GM23338 (cell line): ENCODE data around the gene WDR5B. TPM values are rescaled to one million over a fixed set of nuclear protein-coding genes. Genes with fewer than 3 reads are reported as not detected.
A peak's percentile ranks its signal among the peaks of the same experiment; 100 is the strongest.

Experiments
- ATAC-seq: fragments of 200-7000 bp; cut with Tn5 transposase; 3 replicates; pipeline ENCODE4 v1.9.1; 2020
- DNase-seq: peaks from one replicate; pipeline ENCODE4 v3.0.0-alpha.2; 2015; ENCODE audit warnings: low spot score
- H2AFZ ChIP-seq: fragments of 200-600 bp; sonication (generic); 2 replicates; pipeline ENCODE4 v1.8.0; 2016; ENCODE audit warnings: antibody characterized with exemption, mild to moderate bottlenecking, moderate library complexity
- H3F3A ChIP-seq: fragments of 200-600 bp; sonication (generic); replicated peaks from 2 replicates; pipeline ENCODE4 v1.8.0; 2017; ENCODE audit warnings: antibody characterized with exemption, mixed run types, low read depth
- H3K27ac ChIP-seq: fragments of 200-600 bp; sonication (generic); 2 replicates; pipeline ENCODE4 v1.6.1; 2016; ENCODE audit warnings: low read depth
- H3K27me3 ChIP-seq: fragments of 200-600 bp; sonication (generic); 2 replicates; pipeline ENCODE4 v1.8.0; 2016; ENCODE audit warnings: mild to moderate bottlenecking, mixed run types, moderate library complexity; ENCODE audit not compliant: insufficient read depth
- H3K36me3 ChIP-seq: fragments of 200-600 bp; sonication (generic); 2 replicates; pipeline ENCODE4 v1.8.0; 2016; ENCODE audit warnings: mild to moderate bottlenecking; ENCODE audit not compliant: insufficient read depth
- H3K4me1 ChIP-seq: fragments of 200-600 bp; sonication (generic); 2 replicates; pipeline ENCODE4 v1.8.0; 2016; ENCODE audit warnings: mild to moderate bottlenecking, moderate library complexity; ENCODE audit not compliant: insufficient read depth
- H3K4me2 ChIP-seq: fragments of 200-600 bp; sonication (generic); 2 replicates; pipeline ENCODE4 v1.7.1; 2017; ENCODE audit warnings: mixed run types
- H3K4me3 ChIP-seq: fragments of 200-600 bp; sonication (generic); 2 replicates; pipeline ENCODE4 v1.6.1; 2016; ENCODE audit warnings: mixed run types
- H3K79me2 ChIP-seq: fragments of 200-600 bp; sonication (generic); replicated peaks from 2 replicates; pipeline ENCODE4 v1.8.0; 2017; ENCODE audit warnings: mild to moderate bottlenecking; ENCODE audit not compliant: insufficient read depth
- H3K9me2 ChIP-seq: fragments of 200-600 bp; sonication (generic); 2 replicates; pipeline ENCODE4 v1.8.0; 2017; ENCODE audit not compliant: insufficient read depth
- H4K20me1 ChIP-seq: fragments of 200-600 bp; sonication (generic); replicated peaks from 2 replicates; pipeline ENCODE4 v1.8.0; 2017; ENCODE audit warnings: mild to moderate bottlenecking; ENCODE audit not compliant: insufficient read depth
- H3K27ac Mint-ChIP-seq: 2 replicates; pipeline ENCODE4 v1.8.0; 2020; ENCODE audit warnings: inconsistent platforms, mild to moderate bottlenecking, moderate library complexity, mixed read lengths
- H3K27me3 Mint-ChIP-seq: 3 replicates; pipeline ENCODE4 v1.8.0; 2022; ENCODE audit warnings: low read depth, mild to moderate bottlenecking, moderate library complexity, mixed read lengths, inconsistent platforms; ENCODE audit not compliant: insufficient read depth, poor library complexity
- H3K36me3 Mint-ChIP-seq: 3 replicates; pipeline ENCODE4 v1.8.0; 2021; ENCODE audit warnings: low read depth, mild to moderate bottlenecking, inconsistent platforms, moderate library complexity, mixed read lengths
- H3K4me1 Mint-ChIP-seq: 3 replicates; pipeline ENCODE4 v1.8.0; 2020; ENCODE audit warnings: mild to moderate bottlenecking, inconsistent platforms, mixed read lengths
- H3K4me3 Mint-ChIP-seq: 3 replicates; pipeline ENCODE4 v1.8.0; 2021; ENCODE audit warnings: moderate library complexity, mild to moderate bottlenecking, inconsistent platforms, mixed read lengths
- H3K9me3 Mint-ChIP-seq: 3 replicates; pipeline ENCODE4 v1.8.0; 2020; ENCODE audit warnings: moderate library complexity, mild to moderate bottlenecking, inconsistent platforms, mixed read lengths
- CREB1 ChIP-seq: fragments of 250-450 bp; sonication (Bioruptor Pico); IDR thresholded peaks from 2 replicates; pipeline ENCODE4 v1.5.0; 2020; ENCODE audit warnings: low read depth, mild to moderate bottlenecking, moderate library complexity
- EZH2 ChIP-seq: fragments of 200-600 bp; sonication (generic); IDR thresholded peaks from one replicate; pipeline ENCODE4 v1.8.0; 2017; ENCODE audit warnings: antibody characterized with exemption, mild to moderate bottlenecking, low read depth; ENCODE audit not compliant: unreplicated experiment
- EZH2phosphoT487 ChIP-seq: fragments of 200-600 bp; sonication (generic); IDR thresholded peaks from one replicate; pipeline ENCODE4 v1.8.1; 2018; ENCODE audit warnings: antibody characterized with exemption; ENCODE audit not compliant: unreplicated experiment
- JUNB ChIP-seq: IDR thresholded peaks from one replicate; pipeline ENCODE4 v1.6.1; 2016; ENCODE audit warnings: antibody characterized with exemption; ENCODE audit not compliant: unreplicated experiment
- NANOG ChIP-seq: IDR thresholded peaks from 2 replicates; pipeline ENCODE4 v1.6.1; 2016; ENCODE audit warnings: antibody characterized with exemption, borderline replicate concordance
- POLR2AphosphoS5 ChIP-seq: IDR thresholded peaks from 2 replicates; pipeline ENCODE4 v1.6.1; 2016; ENCODE audit warnings: antibody characterized with exemption, low read depth
- STAT1 ChIP-seq: IDR thresholded peaks from one replicate; pipeline ENCODE4 v1.6.1; 2016; ENCODE audit warnings: antibody characterized with exemption; ENCODE audit not compliant: unreplicated experiment
- ZNF114 ChIP-seq: fragments of 250-450 bp; sonication (Bioruptor Pico); IDR thresholded peaks from 2 replicates; pipeline ENCODE4 v1.5.0; 2020; ENCODE audit warnings: mild to moderate bottlenecking, moderate library complexity
- ZNF331 ChIP-seq: fragments of 250-450 bp; sonication (Bioruptor Pico); IDR thresholded peaks from 2 replicates; pipeline ENCODE4 v1.5.0; 2020; ENCODE audit warnings: low read depth, mild to moderate bottlenecking, moderate library complexity
- polyA plus RNA-seq: library from polyadenylated mRNA; unstranded; fragments of >200 nt; fragmentation: Nextera tagmentation; extraction: Ambion mirVana; gene quantifications from 2 replicates; pipeline ENCODE4 v1.2.1, GENCODE V29; 2016
- total RNA-seq: library from RNA; depleted of rRNA; stranded (reverse); fragments of >200 nt; shearing (Covaris generic); gene quantifications from 2 replicates; pipeline ENCODE4 v1.2.3, GENCODE V29; 2014
- TF ChIP-seq, protein P1 (sequence below): IDR thresholded peaks from 2 replicates; pipeline ENCODE4 v1.6.1; 2016; ENCODE audit warnings: antibody characterized with exemption
- TF ChIP-seq, protein P2 (sequence below): fragments of 250-450 bp; sonication (Bioruptor Pico); IDR thresholded peaks from 2 replicates; pipeline ENCODE4 v1.5.0; 2020; ENCODE audit warnings: mild to moderate bottlenecking, moderate library complexity
- TF ChIP-seq, protein P3 (sequence below): IDR thresholded peaks from one replicate; pipeline ENCODE4 v1.6.1; 2018; ENCODE audit warnings: antibody characterized with exemption; ENCODE audit not compliant: unreplicated experiment
- TF ChIP-seq, protein P4 (sequence below), 2 experiments: fragments of 200-600 bp in 1 of 2; sonication (generic) in 1 of 2; conservative IDR thresholded peaks; 2 replicates each; pipeline versions ENCODE4 v1.5.1 to v1.6.1; 2016 to 2017; ENCODE audit warnings: antibody characterized with exemption in 2 of 2, low read depth in 2 of 2, mild to moderate bottlenecking in 2 of 2, moderate library complexity in 1 of 2

The WDR5B gene
- total and polyA plus RNA-seq, 2 experiments from 2014 or later, result 0.81 to 2.7 TPM

DNA sequence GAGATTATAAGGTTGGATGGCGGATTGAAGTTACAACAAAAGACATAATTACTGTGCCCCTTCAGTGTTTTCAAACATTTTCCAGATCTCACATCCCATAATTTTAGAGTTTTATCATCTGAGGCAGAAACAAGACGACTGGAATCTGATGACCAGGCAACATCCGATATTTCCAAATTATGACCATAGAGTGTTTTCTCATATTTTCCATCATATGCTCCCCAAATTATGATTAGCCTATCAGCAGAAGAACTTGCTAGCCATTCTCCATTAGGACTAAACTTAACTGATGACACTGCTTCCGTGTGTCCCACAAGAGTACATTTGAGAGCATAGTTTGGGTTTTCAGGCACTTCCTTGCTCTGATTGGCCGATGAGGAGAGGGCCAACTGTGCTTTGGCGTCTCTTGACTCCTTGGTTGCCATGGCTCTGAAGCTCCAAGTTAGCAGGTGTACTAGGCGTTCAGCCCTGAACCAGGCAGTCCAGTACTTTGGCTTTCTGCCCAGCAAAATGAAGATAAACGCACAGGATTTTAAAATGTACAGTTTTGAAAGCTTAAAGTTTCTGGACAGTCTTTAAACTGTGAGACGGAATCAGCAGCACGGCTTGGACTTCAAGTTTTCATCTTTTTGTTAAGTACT, 638 bp downstream of the WDR5B start:
- Histone ChIP-seq H3K27ac (no peak overlapping the region), H3K79me2 (peaks cover 15% of the 10 kb centered on the region)
- H3K27me3 Mint-ChIP-seq, result peaks cover 7% of the 10 kb centered on the region

More for the DNA sequence above, 638 bp downstream of the WDR5B start:
- Histone ChIP-seq H3F3A (peaks cover 2% of the 10 kb centered on the region; the same call in 1 of the 2 replicates), H3K4me3 (peak overlapping the region; percentile 78), H3K4me2 (peak overlapping the region; percentile 84), H3K4me1 (no peaks in the 10 kb centered on the region; the same call in 1 of the 2 replicates), H4K20me1 (0 out of 2 replicates have a peak, but pooled peaks cover 5% of the 10 kb centered on the region), H3K36me3 (no peaks in the 10 kb centered on the region; the same call in 1 of the 2 replicates), H3K9me2 (no peaks in the 10 kb centered on the region), H2AFZ (no peak overlapping the region), H3K27me3 (no peaks in the 10 kb centered on the region)
- Mint-ChIP-seq H3K27ac (peak overlapping the region; percentile 99), H3K4me1 (peaks cover 9% of the 10 kb centered on the region), H3K9me3 (peaks cover 3% of the 10 kb centered on the region; the same call in 1 of the 3 replicates), H3K4me3 (peak overlapping the region; percentile 99), H3K36me3 (peaks cover 2% of the 10 kb centered on the region)
- TF ChIP-seq, protein P1, sequence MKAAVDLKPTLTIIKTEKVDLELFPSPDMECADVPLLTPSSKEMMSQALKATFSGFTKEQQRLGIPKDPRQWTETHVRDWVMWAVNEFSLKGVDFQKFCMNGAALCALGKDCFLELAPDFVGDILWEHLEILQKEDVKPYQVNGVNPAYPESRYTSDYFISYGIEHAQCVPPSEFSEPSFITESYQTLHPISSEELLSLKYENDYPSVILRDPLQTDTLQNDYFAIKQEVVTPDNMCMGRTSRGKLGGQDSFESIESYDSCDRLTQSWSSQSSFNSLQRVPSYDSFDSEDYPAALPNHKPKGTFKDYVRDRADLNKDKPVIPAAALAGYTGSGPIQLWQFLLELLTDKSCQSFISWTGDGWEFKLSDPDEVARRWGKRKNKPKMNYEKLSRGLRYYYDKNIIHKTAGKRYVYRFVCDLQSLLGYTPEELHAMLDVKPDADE, result no peak
- no peak for TF ChIP-seq ZNF331 (CRISPR knock-in tag)
- TF ChIP-seq, protein P2, sequence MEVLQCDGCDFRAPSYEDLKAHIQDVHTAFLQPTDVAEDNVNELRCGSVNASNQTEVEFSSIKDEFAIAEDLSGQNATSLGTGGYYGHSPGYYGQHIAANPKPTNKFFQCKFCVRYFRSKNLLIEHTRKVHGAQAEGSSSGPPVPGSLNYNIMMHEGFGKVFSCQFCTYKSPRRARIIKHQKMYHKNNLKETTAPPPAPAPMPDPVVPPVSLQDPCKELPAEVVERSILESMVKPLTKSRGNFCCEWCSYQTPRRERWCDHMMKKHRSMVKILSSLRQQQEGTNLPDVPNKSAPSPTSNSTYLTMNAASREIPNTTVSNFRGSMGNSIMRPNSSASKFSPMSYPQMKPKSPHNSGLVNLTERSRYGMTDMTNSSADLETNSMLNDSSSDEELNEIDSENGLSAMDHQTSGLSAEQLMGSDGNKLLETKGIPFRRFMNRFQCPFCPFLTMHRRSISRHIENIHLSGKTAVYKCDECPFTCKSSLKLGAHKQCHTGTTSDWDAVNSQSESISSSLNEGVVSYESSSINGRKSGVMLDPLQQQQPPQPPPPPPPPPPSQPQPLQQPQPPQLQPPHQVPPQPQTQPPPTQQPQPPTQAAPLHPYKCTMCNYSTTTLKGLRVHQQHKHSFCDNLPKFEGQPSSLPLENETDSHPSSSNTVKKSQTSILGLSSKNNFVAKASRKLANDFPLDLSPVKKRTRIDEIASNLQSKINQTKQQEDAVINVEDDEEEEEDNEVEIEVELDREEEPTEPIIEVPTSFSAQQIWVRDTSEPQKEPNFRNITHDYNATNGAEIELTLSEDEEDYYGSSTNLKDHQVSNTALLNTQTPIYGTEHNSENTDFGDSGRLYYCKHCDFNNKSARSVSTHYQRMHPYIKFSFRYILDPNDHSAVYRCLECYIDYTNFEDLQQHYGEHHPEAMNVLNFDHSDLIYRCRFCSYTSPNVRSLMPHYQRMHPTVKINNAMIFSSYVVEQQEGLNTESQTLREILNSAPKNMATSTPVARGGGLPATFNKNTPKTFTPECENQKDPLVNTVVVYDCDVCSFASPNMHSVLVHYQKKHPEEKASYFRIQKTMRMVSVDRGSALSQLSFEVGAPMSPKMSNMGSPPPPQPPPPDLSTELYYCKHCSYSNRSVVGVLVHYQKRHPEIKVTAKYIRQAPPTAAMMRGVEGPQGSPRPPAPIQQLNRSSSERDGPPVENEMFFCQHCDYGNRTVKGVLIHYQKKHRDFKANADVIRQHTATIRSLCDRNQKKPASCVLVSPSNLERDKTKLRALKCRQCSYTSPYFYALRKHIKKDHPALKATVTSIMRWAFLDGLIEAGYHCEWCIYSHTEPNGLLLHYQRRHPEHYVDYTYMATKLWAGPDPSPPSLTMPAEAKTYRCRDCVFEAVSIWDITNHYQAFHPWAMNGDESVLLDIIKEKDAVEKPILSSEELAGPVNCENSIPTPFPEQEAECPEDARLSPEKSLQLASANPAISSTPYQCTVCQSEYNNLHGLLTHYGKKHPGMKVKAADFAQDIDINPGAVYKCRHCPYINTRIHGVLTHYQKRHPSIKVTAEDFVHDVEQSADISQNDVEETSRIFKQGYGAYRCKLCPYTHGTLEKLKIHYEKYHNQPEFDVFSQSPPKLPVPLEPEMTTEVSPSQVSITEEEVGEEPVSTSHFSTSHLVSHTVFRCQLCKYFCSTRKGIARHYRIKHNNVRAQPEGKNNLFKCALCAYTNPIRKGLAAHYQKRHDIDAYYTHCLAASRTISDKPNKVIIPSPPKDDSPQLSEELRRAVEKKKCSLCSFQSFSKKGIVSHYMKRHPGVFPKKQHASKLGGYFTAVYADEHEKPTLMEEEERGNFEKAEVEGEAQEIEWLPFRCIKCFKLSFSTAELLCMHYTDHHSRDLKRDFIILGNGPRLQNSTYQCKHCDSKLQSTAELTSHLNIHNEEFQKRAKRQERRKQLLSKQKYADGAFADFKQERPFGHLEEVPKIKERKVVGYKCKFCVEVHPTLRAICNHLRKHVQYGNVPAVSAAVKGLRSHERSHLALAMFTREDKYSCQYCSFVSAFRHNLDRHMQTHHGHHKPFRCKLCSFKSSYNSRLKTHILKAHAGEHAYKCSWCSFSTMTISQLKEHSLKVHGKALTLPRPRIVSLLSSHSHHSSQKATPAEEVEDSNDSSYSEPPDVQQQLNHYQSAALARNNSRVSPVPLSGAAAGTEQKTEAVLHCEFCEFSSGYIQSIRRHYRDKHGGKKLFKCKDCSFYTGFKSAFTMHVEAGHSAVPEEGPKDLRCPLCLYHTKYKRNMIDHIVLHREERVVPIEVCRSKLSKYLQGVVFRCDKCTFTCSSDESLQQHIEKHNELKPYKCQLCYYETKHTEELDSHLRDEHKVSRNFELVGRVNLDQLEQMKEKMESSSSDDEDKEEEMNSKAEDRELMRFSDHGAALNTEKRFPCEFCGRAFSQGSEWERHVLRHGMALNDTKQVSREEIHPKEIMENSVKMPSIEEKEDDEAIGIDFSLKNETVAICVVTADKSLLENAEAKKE (CRISPR knock-in tag), result no peak
- TF ChIP-seq STAT1, result no peak
- TF ChIP-seq, protein P3, sequence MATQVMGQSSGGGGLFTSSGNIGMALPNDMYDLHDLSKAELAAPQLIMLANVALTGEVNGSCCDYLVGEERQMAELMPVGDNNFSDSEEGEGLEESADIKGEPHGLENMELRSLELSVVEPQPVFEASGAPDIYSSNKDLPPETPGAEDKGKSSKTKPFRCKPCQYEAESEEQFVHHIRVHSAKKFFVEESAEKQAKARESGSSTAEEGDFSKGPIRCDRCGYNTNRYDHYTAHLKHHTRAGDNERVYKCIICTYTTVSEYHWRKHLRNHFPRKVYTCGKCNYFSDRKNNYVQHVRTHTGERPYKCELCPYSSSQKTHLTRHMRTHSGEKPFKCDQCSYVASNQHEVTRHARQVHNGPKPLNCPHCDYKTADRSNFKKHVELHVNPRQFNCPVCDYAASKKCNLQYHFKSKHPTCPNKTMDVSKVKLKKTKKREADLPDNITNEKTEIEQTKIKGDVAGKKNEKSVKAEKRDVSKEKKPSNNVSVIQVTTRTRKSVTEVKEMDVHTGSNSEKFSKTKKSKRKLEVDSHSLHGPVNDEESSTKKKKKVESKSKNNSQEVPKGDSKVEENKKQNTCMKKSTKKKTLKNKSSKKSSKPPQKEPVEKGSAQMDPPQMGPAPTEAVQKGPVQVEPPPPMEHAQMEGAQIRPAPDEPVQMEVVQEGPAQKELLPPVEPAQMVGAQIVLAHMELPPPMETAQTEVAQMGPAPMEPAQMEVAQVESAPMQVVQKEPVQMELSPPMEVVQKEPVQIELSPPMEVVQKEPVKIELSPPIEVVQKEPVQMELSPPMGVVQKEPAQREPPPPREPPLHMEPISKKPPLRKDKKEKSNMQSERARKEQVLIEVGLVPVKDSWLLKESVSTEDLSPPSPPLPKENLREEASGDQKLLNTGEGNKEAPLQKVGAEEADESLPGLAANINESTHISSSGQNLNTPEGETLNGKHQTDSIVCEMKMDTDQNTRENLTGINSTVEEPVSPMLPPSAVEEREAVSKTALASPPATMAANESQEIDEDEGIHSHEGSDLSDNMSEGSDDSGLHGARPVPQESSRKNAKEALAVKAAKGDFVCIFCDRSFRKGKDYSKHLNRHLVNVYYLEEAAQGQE, result no peak
- TF ChIP-seq CREB1 (CRISPR knock-in tag), result no peak
- no peak for TF ChIP-seq NANOG
- TF ChIP-seq JUNB, result no peak
- TF ChIP-seq EZH2, result no peak
- TF ChIP-seq, protein P4, sequence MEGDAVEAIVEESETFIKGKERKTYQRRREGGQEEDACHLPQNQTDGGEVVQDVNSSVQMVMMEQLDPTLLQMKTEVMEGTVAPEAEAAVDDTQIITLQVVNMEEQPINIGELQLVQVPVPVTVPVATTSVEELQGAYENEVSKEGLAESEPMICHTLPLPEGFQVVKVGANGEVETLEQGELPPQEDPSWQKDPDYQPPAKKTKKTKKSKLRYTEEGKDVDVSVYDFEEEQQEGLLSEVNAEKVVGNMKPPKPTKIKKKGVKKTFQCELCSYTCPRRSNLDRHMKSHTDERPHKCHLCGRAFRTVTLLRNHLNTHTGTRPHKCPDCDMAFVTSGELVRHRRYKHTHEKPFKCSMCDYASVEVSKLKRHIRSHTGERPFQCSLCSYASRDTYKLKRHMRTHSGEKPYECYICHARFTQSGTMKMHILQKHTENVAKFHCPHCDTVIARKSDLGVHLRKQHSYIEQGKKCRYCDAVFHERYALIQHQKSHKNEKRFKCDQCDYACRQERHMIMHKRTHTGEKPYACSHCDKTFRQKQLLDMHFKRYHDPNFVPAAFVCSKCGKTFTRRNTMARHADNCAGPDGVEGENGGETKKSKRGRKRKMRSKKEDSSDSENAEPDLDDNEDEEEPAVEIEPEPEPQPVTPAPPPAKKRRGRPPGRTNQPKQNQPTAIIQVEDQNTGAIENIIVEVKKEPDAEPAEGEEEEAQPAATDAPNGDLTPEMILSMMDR (conservative IDR thresholded peaks at IDR 0.05; ENCODE audit: low read depth in 2 of 2), result no peak
- no peak for TF ChIP-seq EZH2phosphoT487
- TF ChIP-seq ZNF114 (CRISPR knock-in tag), result no peak
- no peak for TF ChIP-seq POLR2AphosphoS5
- ATAC-seq, result peak; percentile 80
- DNase-seq, result peak; percentile 80
